ENCODE measurements around the gene DUSP15.

DUSP15 gene

DNA sequence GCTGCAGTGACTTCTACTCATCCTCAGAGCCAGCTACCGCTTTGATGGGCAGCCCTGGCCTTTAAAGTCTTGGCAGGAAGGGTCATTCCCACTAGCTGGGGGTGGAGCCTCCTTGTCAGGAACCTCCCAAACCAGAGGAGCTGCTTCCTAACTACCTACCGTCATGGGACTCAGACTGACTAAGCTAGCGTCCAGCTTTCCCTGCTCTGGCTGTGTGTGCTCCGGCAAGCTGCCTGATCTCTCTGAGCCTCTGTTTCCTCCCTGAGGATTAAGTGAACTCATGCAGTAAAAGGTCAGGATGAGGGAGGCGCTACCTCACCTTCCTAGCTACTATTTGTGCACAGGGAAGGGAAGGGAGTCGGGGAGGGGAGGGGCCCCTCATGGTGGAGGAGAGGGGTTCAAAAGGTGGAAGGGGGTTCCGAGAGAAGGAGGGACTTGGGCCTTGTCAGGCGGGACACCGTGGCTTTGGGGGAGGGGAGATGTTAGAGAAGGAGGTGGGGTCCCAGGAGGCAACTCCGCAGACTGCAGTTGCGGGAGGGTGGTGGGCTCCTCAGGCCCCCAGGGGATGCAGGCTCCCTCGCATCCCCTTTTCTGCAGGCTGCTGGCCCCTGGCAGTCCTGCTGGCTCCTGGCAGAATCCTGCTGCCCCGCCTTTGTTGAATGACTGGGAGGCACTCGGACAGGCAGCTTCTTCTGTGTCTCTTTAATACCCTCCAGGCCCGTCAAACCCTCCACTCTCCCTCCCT is 9.8 kb downstream of the DUSP15 start:
- TF ChIP-seq POLR2A (IDR thresholded peaks at IDR 0.05; ENCODE audit: low read length) (no peak), GATA1 (IDR thresholded peaks at IDR 0.05; ENCODE audit: low read depth, low read length) (no peak)
- DNase-seq, result no peak

DNA sequence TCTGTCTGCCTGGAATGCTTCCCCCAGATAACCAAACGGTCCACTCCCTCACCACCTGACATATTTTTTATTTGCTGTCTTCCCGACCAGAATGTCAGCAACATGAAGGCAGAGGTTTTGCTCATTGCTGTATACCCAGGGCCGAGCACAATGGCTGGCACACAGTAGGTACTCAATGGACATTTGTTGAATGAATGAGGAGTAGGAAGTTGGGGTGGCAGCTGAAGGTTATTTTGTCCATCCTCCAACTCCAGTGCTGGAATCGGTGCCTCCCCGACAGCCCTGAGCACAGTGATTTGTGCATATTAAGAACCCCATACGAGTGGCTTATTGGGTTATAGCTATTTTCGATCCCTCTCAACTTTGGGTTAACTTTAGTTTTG is 10.3 kb downstream of the DUSP15 start:
- no peak for DNase-seq
- no peak for TF ChIP-seq POLR2A (IDR thresholded peaks at IDR 0.05; ENCODE audit: low read length)
- TF ChIP-seq GATA1 (IDR thresholded peaks at IDR 0.05; ENCODE audit: low read depth, low read length), result no peak

GRCh38 chr20:31859266-31859997 is 10.9 kb downstream of the DUSP15 start:
- no peak for TF ChIP-seq GATA1 (IDR thresholded peaks at IDR 0.05; ENCODE audit: low read depth, low read length)
- TF ChIP-seq POLR2A (IDR thresholded peaks at IDR 0.05; ENCODE audit: low read length), result no peak
- no peak for DNase-seq

GRCh38 chr20:31858760-31859083 is 11.6 kb downstream of the DUSP15 start:
- no peak for DNase-seq
- no peak for TF ChIP-seq POLR2A (IDR thresholded peaks at IDR 0.05; ENCODE audit: low read length)
- no peak for TF ChIP-seq GATA1 (IDR thresholded peaks at IDR 0.05; ENCODE audit: low read depth, low read length)

GRCh38 chr20:31857861-31858759 is 12.2 kb downstream of the DUSP15 start:
- DNase-seq, result no peak
- no peak for TF ChIP-seq GATA1 (IDR thresholded peaks at IDR 0.05; ENCODE audit: low read depth, low read length)
- no peak for TF ChIP-seq POLR2A (IDR thresholded peaks at IDR 0.05; ENCODE audit: low read length)

DNA sequence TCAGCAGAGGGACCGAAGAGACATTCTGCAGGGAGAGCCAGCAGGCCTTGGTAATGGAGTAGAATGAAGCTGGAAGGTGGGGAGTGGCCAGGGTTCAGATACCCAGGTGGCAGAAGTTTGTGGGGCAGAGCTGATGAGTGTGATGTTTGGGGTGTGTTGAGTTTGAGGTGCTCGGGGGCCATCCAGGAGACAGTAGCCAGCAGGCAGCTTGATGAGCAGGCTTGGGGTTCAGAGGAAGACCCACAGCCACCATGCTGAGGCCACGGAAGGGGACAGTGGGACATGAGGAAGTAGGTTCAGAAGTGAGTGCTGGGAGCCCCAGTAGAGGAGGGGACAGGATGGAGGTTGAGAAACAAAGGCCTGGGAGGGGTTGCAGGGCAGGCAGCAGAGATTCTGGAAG is 13.8 kb downstream of the DUSP15 start:
- DNase-seq, result no peak
- TF ChIP-seq GATA1 (IDR thresholded peaks at IDR 0.05; ENCODE audit: low read depth, low read length), result no peak
- no peak for TF ChIP-seq POLR2A (IDR thresholded peaks at IDR 0.05; ENCODE audit: low read length)

- no peak for TF ChIP-seq GATA1 (IDR thresholded peaks at IDR 0.05; ENCODE audit: low read depth, low read length)
- TF ChIP-seq POLR2A (IDR thresholded peaks at IDR 0.05; ENCODE audit: low read length), result no peak
- DNase-seq, result no peak
These were observed 16.8 kb downstream of the DUSP15 start for GRCh38 chr20:31853481-31853880.

DNA sequence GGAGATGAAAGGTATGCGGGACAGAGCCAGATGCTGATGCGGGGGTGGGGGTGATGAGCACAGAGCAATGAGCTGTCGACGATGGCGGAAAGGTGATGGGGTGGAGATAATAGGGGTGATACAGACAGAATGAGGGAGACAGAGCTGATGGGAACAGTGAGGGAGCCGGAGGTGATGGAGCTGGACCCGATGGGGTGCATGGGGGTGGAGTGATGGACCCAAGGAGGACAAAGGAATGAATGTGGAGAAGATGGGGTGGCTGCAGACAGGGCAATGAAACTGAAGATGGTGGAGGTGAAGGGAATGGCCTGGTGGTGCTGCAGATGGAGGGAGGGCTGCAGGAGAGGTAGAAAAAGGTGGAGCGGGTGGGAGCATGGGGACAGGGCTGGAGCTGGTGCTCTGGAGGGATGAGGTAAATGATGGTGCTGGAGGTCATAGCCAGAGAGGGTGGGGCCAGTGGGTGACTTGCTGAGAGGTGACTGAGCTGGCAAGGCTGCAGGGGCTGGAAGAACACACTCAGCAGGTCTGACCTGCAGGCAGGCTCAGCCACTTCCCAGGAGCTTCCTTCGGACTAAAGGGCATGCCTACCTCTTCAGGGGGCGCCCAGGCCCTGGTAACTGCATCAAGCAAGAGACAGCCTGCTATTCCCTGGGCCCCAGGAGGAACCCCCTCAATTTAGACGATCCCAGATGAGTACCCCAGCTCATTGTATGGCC is 18.9 kb downstream of the DUSP15 start:
- TF ChIP-seq POLR2A (IDR thresholded peaks at IDR 0.05; ENCODE audit: low read length) (no peak), GATA1 (IDR thresholded peaks at IDR 0.05; ENCODE audit: low read depth, low read length) (no peak)
- DNase-seq, result no peak

DNA sequence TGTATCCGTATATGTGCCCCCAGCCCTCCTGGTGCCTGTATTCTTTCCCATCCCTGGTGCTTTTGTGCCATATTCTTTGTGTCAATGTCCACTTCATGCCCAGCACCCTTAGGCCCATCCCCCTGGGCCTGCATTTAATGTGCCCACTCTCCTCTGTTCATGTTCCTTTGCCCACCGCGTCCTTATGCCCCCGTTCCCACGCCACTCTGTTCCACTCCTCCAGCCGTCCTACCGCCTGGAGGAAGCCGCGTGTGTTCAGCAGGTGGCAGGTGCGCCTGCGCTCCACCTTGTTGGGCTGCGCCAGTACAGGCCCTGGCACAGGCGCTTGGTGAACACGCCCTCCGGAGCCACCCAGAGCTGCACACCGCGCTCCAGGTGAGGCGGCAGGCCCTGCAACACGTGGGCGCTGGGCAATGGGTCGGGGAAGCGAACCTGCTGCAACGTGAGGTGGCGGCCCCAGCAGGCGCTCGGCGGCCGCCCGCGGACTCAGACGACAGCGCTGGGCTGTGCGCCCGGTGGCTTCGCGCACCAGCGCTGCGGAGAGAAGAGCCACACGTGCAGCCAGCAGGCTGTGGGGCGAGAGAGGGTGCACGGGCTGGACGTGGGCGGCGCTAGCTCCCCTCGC is 20.9 kb downstream of the DUSP15 start:
- TF ChIP-seq GATA1 (IDR thresholded peaks at IDR 0.05; ENCODE audit: low read depth, low read length), result no peak
- no peak for TF ChIP-seq POLR2A (IDR thresholded peaks at IDR 0.05; ENCODE audit: low read length)

DNA sequence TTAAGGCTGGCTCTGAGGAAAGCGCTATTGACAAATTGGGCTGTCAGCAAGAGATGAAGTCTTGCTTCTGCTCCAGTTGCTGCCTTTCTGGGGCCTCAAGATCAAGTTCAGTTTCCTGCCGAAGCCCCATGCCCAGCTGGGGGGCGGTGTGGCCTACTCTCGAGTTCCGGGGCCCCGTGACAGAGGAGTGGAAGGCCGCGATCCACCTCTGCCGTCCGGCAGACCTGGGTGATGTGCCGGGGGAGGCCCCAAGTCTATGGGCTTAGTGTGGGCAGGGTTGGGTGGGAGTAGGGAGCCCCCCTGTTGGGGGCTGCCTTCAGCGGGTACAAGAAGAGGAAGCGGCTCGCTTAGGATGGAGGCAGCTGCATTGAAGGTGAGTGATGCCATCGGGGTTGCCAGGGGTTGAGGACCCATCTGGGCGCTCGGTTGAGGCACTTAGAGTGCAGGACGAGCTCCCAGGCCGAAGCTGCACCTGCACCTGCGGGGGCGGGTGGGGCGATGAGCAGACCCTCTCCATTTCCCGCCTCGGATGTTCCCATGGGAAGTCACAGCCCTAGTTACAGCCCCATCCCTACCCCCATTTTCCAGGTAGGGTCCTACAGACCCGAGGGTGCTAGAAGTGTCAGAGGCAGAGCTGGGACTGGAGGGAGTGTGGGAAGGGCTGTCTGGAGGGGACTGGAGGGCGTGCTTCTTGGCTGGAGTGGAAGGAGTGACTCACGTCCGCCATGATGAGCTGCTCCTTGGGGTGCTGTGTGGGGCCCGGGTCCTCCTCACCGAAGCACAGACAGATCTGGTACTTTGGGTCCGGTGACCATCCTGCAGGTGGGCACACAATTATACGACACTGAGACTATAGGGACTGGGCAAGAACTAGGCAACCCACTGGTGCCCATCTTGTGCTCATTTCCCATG is 22.0 kb downstream of the DUSP15 start:
- TF ChIP-seq POLR2A (IDR thresholded peaks at IDR 0.05; ENCODE audit: low read length) (no peak), GATA1 (IDR thresholded peaks at IDR 0.05; ENCODE audit: low read depth, low read length) (no peak)
- no peak for DNase-seq

More for the DNA sequence above, 20.9 kb downstream of the DUSP15 start:
- no peak for DNase-seq

DNA sequence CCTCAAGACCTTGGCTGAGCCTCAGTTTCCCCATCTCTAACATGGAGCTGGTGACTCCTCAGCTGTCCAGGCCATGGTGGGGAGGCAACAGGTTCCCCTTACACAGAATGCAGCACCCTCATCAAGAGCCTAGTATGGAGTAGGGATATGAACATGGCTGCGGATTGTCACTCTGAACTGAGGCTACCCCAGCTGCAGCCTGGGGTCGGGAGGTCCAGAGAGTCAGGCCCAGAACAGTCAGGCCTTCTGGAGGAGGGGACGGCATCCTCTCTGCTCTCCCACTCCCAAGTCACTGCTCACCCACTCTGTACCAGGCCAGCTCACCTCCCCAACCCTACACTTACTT is 23.6 kb downstream of the DUSP15 start:
- TF ChIP-seq GATA1 (IDR thresholded peaks at IDR 0.05; ENCODE audit: low read depth, low read length) (no peak), POLR2A (IDR thresholded peaks at IDR 0.05; ENCODE audit: low read length) (no peak)
- no peak for DNase-seq

DNA sequence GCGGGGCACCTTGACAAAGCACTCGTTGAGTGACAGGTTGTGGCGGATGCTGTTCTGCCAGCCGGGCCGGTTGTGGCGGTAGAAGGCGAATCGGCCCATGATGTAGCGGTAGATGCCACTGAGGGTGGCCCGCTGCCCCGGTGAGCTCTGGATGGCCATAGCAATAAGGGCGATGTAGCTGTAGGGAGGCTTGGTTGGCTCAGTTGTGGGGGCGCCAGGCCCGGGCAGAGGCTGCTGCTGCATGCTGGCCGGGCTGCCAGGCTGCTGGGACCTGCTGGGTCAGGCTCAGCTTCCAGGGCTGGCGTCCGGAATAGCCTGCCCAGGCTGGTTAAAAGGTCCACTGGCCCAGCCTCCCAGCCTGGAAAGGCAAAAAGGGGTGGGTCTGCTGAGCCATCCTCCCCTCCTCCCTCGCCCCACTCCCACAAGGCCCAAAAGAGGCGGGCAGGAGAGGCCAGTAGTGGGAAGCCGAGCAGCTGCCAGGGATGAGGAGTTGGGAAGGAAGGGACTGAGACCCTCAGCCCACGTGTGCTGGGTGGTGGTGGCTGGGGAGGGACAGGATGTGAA is 24.9 kb downstream of the DUSP15 start, which contains the start of gene FOXS1:
Gene FOXS1 (minus strand): TSS at position 305 of the 564 bp plus-strand sequence. CDS start 62 bp downstream, at position 243.
- TF ChIP-seq POLR2A (IDR thresholded peaks at IDR 0.05; ENCODE audit: low read length), result no peak
- no peak for TF ChIP-seq GATA1 (IDR thresholded peaks at IDR 0.05; ENCODE audit: low read depth, low read length)
- DNase-seq, result no peak

All from erythroblast (primary cell).